OCI-LY7 (cell line): ENCODE measurements around the gene GPHN. TPM values are rescaled to one million over a fixed set of nuclear protein-coding genes. Genes with fewer than 3 reads are reported as not detected.

Experiments
- BruUV-seq: library from RNA; stranded (reverse); fragments of 400-500 nt; replicated peaks from 2 replicates; lab custom pipeline; 2021; lab: Mats Ljungman, UMichigan
- CTCF ChIA-PET: fragments of 300-600 bp; sonication (Branson Sonifier 250); formaldehyde crosslinking; loops from one replicate; lab custom pipeline; 2022; ENCODE audit warnings: antibody characterized with exemption; ENCODE audit not compliant: unreplicated experiment; lab: Charles Lee
- POLR2A ChIA-PET: fragments of 300-600 bp; sonication (Branson Sonifier 250); formaldehyde crosslinking; loops from one replicate; lab custom pipeline; 2022; ENCODE audit warnings: antibody characterized with exemption; lab: Charles Lee
- DNase-seq: peaks from one replicate; pipeline ENCODE4 v3.0.0-alpha.2; 2015; ENCODE audit warnings: low spot score
- H2AFZ ChIP-seq: fragments of 200-600 bp; sonication (generic), shearing (Covaris generic); 2 replicates; pipeline ENCODE4 v1.6.1; 2014; ENCODE audit warnings: mild to moderate bottlenecking, antibody characterized with exemption, low read length, moderate library complexity
- H3K27ac ChIP-seq: fragments of 200-600 bp; sonication (generic); 2 replicates; pipeline ENCODE4 v1.5.1; 2014; ENCODE audit warnings: mixed run types, low read depth, mild to moderate bottlenecking, moderate library complexity, low read length, inconsistent platforms; ENCODE audit not compliant: poor library complexity, severe bottlenecking
- H3K36me3 ChIP-seq: fragments of 200-600 bp; sonication (generic); 2 replicates; pipeline ENCODE4 v1.6.1; 2014; ENCODE audit warnings: mild to moderate bottlenecking, antibody characterized with exemption, low read length, moderate library complexity, mixed read lengths; ENCODE audit not compliant: insufficient read depth
- H3K4me1 ChIP-seq: fragments of 200-600 bp; sonication (generic); 2 replicates; pipeline ENCODE4 v1.5.1; 2014; ENCODE audit warnings: mild to moderate bottlenecking, low read length; ENCODE audit not compliant: insufficient read depth, poor library complexity, severe bottlenecking
- H3K4me2 ChIP-seq: fragments of 200-600 bp; sonication (generic); 2 replicates; pipeline ENCODE4 v1.6.1; 2014; ENCODE audit warnings: mild to moderate bottlenecking, low read length
- H3K4me3 ChIP-seq: fragments of 200-600 bp; sonication (generic); 2 replicates; pipeline ENCODE4 v1.5.1; 2014; ENCODE audit warnings: mild to moderate bottlenecking, low read depth, low read length; ENCODE audit not compliant: poor library complexity, severe bottlenecking
- H3K79me2 ChIP-seq: fragments of 200-600 bp; sonication (generic); 2 replicates; pipeline ENCODE4 v1.6.1; 2016; ENCODE audit warnings: low read depth, mild to moderate bottlenecking, low read length, moderate library complexity, mixed read lengths; ENCODE audit not compliant: insufficient read depth
- H3K9me2 ChIP-seq: fragments of 200-600 bp; sonication (generic); 2 replicates; pipeline ENCODE4 v1.6.1; 2016; ENCODE audit warnings: mild to moderate bottlenecking, low read length, mixed read lengths; ENCODE audit not compliant: insufficient read depth
- H3K9me3 ChIP-seq: fragments of 200-600 bp; sonication (generic); 2 replicates; pipeline ENCODE4 v1.6.1; 2014; ENCODE audit warnings: mild to moderate bottlenecking, mixed run types, low read length, mixed read lengths
- H4K20me1 ChIP-seq: fragments of 200-600 bp; sonication (generic); 2 replicates; pipeline ENCODE4 v1.6.1; 2014; ENCODE audit warnings: mild to moderate bottlenecking, antibody characterized with exemption, low read length, moderate library complexity, mixed read lengths; ENCODE audit not compliant: insufficient read depth
- EZH2phosphoT487 ChIP-seq: fragments of 200-600 bp; sonication (generic); IDR thresholded peaks from 2 replicates; pipeline ENCODE4 v1.6.1; 2018; ENCODE audit warnings: low read depth, borderline replicate concordance, mild to moderate bottlenecking, mixed run types, antibody characterized with exemption, low read length, moderate library complexity, mixed read lengths
- intact Hi-C: fragments of 100-400 bp; cut with micrococcal nuclease; formaldehyde crosslinking; loops from one replicate; pipeline ENCODE4 v1.10.0; 2022; ENCODE audit not compliant: unreplicated experiment
- total RNA-seq, 2 experiments: library from RNA; depleted of rRNA in 1 of 2; stranded (reverse); fragments of >200 nt in 1 of 2; shearing (Covaris generic) in 1 of 2; gene quantifications; 2 replicates each; pipeline ENCODE4 v1.2.3, GENCODE V29; 2014 to 2022
- TF ChIP-seq, protein P1 (sequence below): fragments of 200-600 bp; sonication (generic); conservative IDR thresholded peaks from 2 replicates; pipeline ENCODE4 v1.5.1; 2014; ENCODE audit warnings: mild to moderate bottlenecking, antibody characterized with exemption, low read length, moderate library complexity, mixed read lengths

GPHN gene
- total RNA-seq, 2 experiments from 2014 or later: not detected

DNA sequence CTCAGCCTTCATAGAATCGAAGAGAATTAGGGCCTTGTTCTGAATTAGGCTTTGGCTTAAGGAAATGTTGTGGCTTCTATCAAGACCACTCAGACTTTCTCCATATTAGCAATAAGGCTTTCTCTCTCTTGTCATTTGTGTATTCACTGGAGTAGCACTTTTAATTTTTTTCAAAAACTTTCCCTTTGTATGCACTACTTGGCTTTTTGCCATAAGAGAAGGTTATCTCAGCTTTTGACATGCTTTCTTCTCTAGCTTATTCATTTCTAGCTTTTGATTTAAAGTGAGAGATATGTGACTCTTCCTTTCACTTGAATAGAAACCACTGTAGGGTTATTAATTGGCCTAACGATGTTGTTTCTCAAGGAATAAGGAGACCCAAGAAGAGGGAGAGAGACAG, 244.2 kb downstream of the GPHN start:
- no TSS peak for BruUV-seq
- no peaks in the 10 kb centered on the region for H3K4me1 ChIP-seq
- no peaks in the 10 kb centered on the region for H3K9me3 ChIP-seq
- TF ChIP-seq, protein P1, sequence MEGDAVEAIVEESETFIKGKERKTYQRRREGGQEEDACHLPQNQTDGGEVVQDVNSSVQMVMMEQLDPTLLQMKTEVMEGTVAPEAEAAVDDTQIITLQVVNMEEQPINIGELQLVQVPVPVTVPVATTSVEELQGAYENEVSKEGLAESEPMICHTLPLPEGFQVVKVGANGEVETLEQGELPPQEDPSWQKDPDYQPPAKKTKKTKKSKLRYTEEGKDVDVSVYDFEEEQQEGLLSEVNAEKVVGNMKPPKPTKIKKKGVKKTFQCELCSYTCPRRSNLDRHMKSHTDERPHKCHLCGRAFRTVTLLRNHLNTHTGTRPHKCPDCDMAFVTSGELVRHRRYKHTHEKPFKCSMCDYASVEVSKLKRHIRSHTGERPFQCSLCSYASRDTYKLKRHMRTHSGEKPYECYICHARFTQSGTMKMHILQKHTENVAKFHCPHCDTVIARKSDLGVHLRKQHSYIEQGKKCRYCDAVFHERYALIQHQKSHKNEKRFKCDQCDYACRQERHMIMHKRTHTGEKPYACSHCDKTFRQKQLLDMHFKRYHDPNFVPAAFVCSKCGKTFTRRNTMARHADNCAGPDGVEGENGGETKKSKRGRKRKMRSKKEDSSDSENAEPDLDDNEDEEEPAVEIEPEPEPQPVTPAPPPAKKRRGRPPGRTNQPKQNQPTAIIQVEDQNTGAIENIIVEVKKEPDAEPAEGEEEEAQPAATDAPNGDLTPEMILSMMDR: no peak
- TF ChIP-seq EZH2phosphoT487: no peak
- CTCF ChIA-PET: no interaction called here
- POLR2A ChIA-PET: no interaction called here
- no peak for DNase-seq
- no peak overlapping the region for H2AFZ ChIP-seq
- no peaks in the 10 kb centered on the region for H3K9me2 ChIP-seq
- no peaks in the 10 kb centered on the region for H4K20me1 ChIP-seq
- no peak overlapping the region for H3K4me2 ChIP-seq
- intact Hi-C loops: no loop called here
- H3K36me3 ChIP-seq: no peaks in the 10 kb centered on the region
- H3K4me3 ChIP-seq: no peak overlapping the region
- no peak overlapping the region for H3K27ac ChIP-seq
- no peaks in the 10 kb centered on the region for H3K79me2 ChIP-seq

DNA sequence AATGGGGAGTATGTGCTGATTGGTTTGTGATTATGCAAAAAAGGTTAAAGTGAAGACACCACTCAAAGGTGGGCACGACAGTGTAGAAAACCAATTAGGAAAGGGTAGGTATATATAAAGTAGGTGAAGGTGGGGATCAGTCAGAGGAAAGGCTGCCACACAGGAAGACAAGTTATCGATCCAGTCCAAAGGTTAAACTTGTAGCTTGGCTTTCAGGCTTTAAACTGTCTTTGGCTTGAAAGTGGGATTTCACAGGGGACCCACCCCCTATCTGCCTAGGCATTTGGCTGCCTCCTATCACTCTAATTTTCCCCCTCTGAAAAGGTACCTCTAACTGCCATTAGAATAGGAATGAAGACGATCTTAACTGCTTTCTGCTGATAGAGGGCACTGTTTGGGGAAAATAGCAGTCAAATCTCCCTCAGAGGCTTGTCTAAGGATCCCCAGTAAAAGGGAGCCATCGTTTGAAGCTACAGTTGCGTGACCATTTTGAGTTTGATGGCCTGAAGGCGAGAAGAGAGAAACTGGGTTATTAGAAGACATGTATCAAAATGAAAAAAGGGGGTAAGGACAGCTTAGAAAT, 250.2 kb downstream of the GPHN start:
- DNase-seq: no peak
- Histone ChIP-seq H3K36me3 (no peaks in the 10 kb centered on the region), H2AFZ (no peak overlapping the region), H3K4me1 (no peaks in the 10 kb centered on the region), H3K4me3 (no peak overlapping the region), H3K4me2 (no peak overlapping the region), H3K9me3 (no peaks in the 10 kb centered on the region), H3K27ac (no peak overlapping the region), H4K20me1 (no peaks in the 10 kb centered on the region), H3K9me2 (no peaks in the 10 kb centered on the region), H3K79me2 (no peaks in the 10 kb centered on the region)
- ChIA-PET POLR2A (no interaction called here), CTCF (no interaction called here)
- intact Hi-C loops: no loop called here
- no peak for TF ChIP-seq EZH2phosphoT487
- TF ChIP-seq, protein P1: no peak
- BruUV-seq: no TSS peak

DNA sequence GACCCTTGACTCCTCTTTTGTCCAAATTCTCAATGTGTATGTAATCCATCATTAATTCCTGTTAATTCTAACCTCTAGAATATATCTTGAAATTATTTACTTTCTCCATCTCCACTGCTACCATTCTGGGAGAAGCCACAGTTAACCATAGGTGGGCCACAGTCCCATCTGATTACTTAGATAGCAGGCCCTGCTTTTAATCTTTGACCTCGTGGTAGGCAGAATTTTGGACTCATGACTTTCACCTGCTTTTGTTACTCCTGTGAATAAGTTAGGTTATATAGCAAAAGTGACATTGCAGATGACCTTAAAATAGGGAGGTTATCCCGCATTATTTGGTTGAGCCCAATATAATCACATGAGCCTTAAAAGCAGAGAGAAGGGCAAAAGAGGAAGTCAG, 264.2 kb downstream of the GPHN start:
- no peak for DNase-seq
- BruUV-seq: no TSS peak
- POLR2A ChIA-PET: no interaction called here
- Histone ChIP-seq H3K36me3 (no peaks in the 10 kb centered on the region), H3K4me1 (no peaks in the 10 kb centered on the region), H3K27ac (no peak overlapping the region), H2AFZ (no peak overlapping the region), H4K20me1 (no peaks in the 10 kb centered on the region), H3K79me2 (no peaks in the 10 kb centered on the region), H3K4me3 (no peak overlapping the region), H3K9me3 (no peaks in the 10 kb centered on the region), H3K4me2 (no peak overlapping the region), H3K9me2 (no peaks in the 10 kb centered on the region)
- TF ChIP-seq, protein P1: no peak
- TF ChIP-seq EZH2phosphoT487: no peak
- CTCF ChIA-PET: no interaction called here
- intact Hi-C loops: no loop called here
